Vagina (tissue), 2 donors: ENCODE measurements around the gene GTPBP6. TPM values are rescaled to one million over a fixed set of nuclear protein-coding genes. Genes with fewer than 3 reads are reported as not detected.

Experiments
- DNase-seq, 2 donors: peaks; one replicate each; pipeline ENCODE4 v3.0.0-alpha.2; 2017; ENCODE audit errors: extremely low spot score in 2 of 2
- H3K27ac ChIP-seq: fragments of 200-600 bp; sonication (generic); one replicate; pipeline ENCODE4 v1.5.1; 2019
- H3K27me3 ChIP-seq: fragments of 200-600 bp; sonication (generic); one replicate; pipeline ENCODE4 v1.5.1; 2019
- H3K36me3 ChIP-seq, 2 donors: fragments of 200-600 bp; sonication (generic); one replicate each; pipeline ENCODE4 v1.5.1; 2017 to 2019
- H3K4me1 ChIP-seq: fragments of 200-600 bp; sonication (generic); one replicate; pipeline ENCODE4 v1.5.1; 2019
- H3K4me3 ChIP-seq, 2 donors: fragments of 200-600 bp; sonication (generic); 1 replicate in 1 of 2; 2 replicates in 1 of 2; pipeline ENCODE4 v1.5.1; 2016 to 2019
- H3K9me3 ChIP-seq: fragments of 200-600 bp; sonication (generic); one replicate; pipeline ENCODE4 v1.5.1; 2019
- CTCF ChIP-seq, 3 experiments: fragments of 450-650 bp in 2 of 3; fragments of 200-600 bp in 1 of 3; sonication (generic) in 1 of 3; IDR thresholded peaks; one replicate each; pipeline ENCODE4 v1.5.1; 2017 to 2019; ENCODE audit warnings: antibody characterized with exemption in 3 of 3, mild to moderate bottlenecking in 2 of 3, moderate library complexity in 2 of 3
- POLR2A ChIP-seq, 2 donors: fragments of 450-650 bp; IDR thresholded peaks; one replicate each; pipeline ENCODE4 v1.6.1; 2017; ENCODE audit warnings: antibody characterized with exemption in 2 of 2, mild to moderate bottlenecking in 2 of 2, moderate library complexity in 2 of 2
- POLR2AphosphoS5 ChIP-seq, 2 donors: sonication (generic); formaldehyde crosslinking; IDR thresholded peaks; one replicate each; pipeline ENCODE4 v1.9.0; 2017; ENCODE audit warnings: antibody characterized with exemption in 2 of 2, mild to moderate bottlenecking in 2 of 2, low read depth in 1 of 2; ENCODE audit not compliant: insufficient read depth in 1 of 2
- intact Hi-C: fragments of 100-400 bp; cut with DNase I; formaldehyde crosslinking; loops from one replicate; pipeline ENCODE4 v1.15.1; 2023
- total RNA-seq: library from RNA; depleted of rRNA; stranded (reverse); fragments of >200 nt; gene quantifications from one replicate; pipeline ENCODE4 v1.2.3, GENCODE V29; 2016

GTPBP6 gene
- total RNA-seq, 1 donor from 2014 or later = 30.9 TPM

DNA sequence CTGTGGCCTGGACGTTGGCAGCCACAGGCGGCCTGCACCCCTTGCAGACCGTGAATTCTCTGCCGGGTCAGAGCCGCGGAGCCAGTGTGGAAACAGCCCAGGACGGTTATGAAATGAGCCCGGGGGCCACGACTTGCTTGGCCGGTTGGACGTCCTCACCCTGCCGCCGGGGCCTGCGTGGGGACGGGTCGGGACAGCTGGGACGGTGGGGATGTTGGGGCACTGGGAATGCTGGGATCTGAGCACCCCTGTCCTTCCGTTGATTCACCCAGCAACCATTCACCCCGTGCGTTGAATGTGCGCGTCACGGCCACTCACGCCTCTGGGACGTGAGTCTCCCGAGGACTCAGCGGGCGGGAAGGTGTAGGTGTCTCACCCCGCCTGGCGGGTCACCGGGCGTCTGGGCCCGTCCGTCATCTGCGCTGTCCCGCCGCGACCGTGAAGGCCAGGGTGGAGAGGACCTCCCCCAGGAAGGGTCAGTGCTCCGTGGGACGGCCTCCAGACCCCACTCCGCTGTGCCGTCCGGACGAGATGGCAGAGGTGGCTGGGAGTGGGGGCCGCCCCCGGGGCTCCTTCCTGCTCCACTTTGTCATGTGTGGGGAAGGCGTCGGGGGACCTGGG is 41.9 kb downstream of the GTPBP6 start:
- Histone ChIP-seq H3K4me3 (peak overlapping the region; percentile 53 to 55), H3K27me3 (no peaks in the 10 kb centered on the region), H3K9me3 (no peaks in the 10 kb centered on the region), H3K36me3 (no peaks in the 10 kb centered on the region), H3K4me1 (peaks cover 22% of the 10 kb centered on the region), H3K27ac (no peak overlapping the region)
- intact Hi-C loops = no loop called here
- no peak for TF ChIP-seq POLR2AphosphoS5 (IDR thresholded peaks at IDR 0.05; ENCODE audit: insufficient read depth in 1 of 2, low read depth in 1 of 2)
- no peak for TF ChIP-seq CTCF (IDR thresholded peaks at IDR 0.05)
- TF ChIP-seq POLR2A (IDR thresholded peaks at IDR 0.05) = no peak
- DNase-seq = no peak

- H3K27me3 ChIP-seq = no peaks in the 10 kb centered on the region
- H3K36me3 ChIP-seq = no peaks in the 10 kb centered on the region
- TF ChIP-seq POLR2A (IDR thresholded peaks at IDR 0.05) = no peak
- TF ChIP-seq POLR2AphosphoS5 (IDR thresholded peaks at IDR 0.05; ENCODE audit: insufficient read depth in 1 of 2, low read depth in 1 of 2) = peak in 1 of 2 donors; percentile 61
- no peak for TF ChIP-seq CTCF (IDR thresholded peaks at IDR 0.05)
- intact Hi-C loops = no loop called here
- H3K4me3 ChIP-seq = peak overlapping the region; percentile 53 to 55
- no peak for DNase-seq
- no peak overlapping the region for H3K27ac ChIP-seq
- H3K4me1 ChIP-seq = peaks cover 19% of the 10 kb centered on the region
- no peaks in the 10 kb centered on the region for H3K9me3 ChIP-seq
These were observed 42.5 kb downstream of the GTPBP6 start for GRCh38 chrX:275967-276580.

DNA sequence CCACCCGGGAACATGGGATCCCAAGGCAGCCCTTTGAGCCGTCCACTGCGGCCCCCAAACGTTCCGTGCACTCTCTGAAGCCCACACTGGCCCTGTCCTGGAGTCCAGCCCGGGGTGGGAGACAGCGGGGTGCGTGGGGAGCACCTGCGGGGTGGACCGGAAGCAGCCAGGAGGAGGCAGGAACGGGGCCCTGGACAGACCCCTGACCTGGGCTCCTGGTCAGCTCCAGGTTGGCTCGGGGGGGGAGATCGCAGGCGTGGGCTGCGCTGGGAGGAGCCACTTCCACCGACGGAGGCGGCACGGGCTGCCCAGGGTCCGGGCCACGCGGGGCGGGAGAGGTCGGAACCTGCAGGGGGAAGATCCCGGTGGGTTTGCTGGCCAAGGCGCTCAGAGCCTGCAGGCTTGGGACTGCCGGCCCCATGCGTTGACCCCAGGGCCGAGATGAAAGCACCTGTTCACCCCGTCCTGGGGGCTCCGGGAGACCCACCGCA is 43.1 kb downstream of the GTPBP6 start:
- TF ChIP-seq CTCF (IDR thresholded peaks at IDR 0.05) (no peak), POLR2A (IDR thresholded peaks at IDR 0.05) (no peak), POLR2AphosphoS5 (IDR thresholded peaks at IDR 0.05; ENCODE audit: insufficient read depth in 1 of 2, low read depth in 1 of 2) (no peak)
- Histone ChIP-seq H3K27ac (no peak overlapping the region), H3K36me3 (no peaks in the 10 kb centered on the region), H3K9me3 (no peaks in the 10 kb centered on the region), H3K4me1 (peaks cover 19% of the 10 kb centered on the region), H3K27me3 (no peaks in the 10 kb centered on the region), H3K4me3 (peak overlapping the region; percentile 53 to 55)
- intact Hi-C loops = no loop called here
- no peak for DNase-seq

GRCh38 chrX:274904-275475 is 43.6 kb downstream of the GTPBP6 start:
- Histone ChIP-seq H3K4me3 (peak overlapping the region; percentile 53 to 55), H3K9me3 (no peaks in the 10 kb centered on the region), H3K4me1 (peaks cover 19% of the 10 kb centered on the region), H3K27ac (no peak overlapping the region), H3K27me3 (no peaks in the 10 kb centered on the region), H3K36me3 (no peaks in the 10 kb centered on the region)
- no peak for DNase-seq
- intact Hi-C loops = no loop called here
- TF ChIP-seq CTCF (IDR thresholded peaks at IDR 0.05) (no peak), POLR2AphosphoS5 (IDR thresholded peaks at IDR 0.05; ENCODE audit: insufficient read depth in 1 of 2, low read depth in 1 of 2) (no peak), POLR2A (IDR thresholded peaks at IDR 0.05) (no peak)
